Epithelial cell of prostate (primary cell): ENCODE measurements around the gene CHTF18.
A peak's percentile ranks its signal among the peaks of the same experiment; 100 is the strongest.

Experiments used
- DNase-seq: peaks from one replicate; pipeline ENCODE4 v3.0.0-alpha.2; 2011; ENCODE audit warnings: low read depth, low spot score
- H3K27ac ChIP-seq: fragments of 450-650 bp; 2 replicates; pipeline ENCODE4 v1.5.1; 2017; ENCODE audit warnings: mild to moderate bottlenecking

CHTF18 gene

DNA sequence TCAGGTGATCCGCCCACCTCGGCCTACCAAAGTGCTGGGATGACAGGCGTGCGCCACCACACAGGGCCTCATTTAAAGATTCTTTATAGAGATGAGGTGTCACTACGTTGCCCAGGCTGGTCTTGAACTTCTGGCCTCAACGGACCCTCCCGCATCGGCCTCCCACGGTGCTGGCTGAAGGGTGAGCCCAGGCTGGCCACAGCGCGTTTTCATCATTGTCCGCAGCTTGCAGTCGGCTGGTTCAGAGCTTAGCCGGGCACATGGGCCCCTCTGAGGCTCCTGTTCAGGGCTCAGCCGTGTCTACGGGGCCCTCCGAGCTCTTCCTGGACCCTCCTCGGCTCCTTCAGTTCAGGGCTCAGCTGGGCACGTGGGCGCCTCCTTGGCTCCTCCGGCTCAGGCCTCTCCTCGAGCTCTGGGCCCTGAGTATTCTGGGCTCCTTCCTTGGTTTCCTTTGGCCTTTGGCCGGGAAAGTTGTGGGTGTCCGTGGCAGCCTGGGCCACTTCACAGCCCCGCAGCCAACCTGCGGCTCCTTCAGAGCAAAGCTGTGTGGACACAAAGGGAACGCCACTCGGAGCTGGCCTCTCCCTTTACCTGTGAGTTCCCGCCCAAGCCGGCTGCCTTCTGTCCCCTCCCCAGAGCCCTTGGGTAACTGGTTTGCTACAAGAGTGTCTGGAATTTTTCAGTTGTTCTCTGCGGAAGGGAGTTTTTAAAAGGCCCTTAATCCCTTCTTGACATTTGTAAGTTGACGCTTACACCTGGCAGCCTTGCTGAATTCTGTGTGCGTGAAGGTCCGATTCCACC lies 29.1 kb upstream of the CHTF18 start:
- peak overlapping the region; percentile 27 for H3K27ac ChIP-seq
- DNase-seq = no peak

DNA sequence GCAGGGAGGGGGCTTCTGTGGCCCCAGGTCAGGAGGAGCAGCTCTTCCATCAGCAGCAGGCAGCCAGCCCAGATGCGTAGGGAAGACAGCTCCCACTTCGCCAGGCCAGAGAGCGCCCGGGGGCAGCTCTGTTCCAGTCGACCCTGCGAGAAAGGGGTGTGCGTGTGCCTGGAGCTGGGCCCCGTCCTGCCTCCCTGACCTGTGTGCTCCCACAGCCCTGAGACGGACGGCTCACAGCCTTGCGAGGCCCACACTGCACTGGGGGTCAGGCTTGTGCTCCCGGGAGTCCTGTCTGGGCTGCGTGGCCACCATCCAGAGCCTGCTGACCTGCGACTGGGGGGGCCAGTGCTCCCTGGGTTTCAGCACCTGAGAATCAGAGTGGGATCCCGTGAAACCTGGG lies 28.4 kb upstream of the CHTF18 start:
- no peak for DNase-seq
- peak overlapping the region; percentile 27 for H3K27ac ChIP-seq

DNA sequence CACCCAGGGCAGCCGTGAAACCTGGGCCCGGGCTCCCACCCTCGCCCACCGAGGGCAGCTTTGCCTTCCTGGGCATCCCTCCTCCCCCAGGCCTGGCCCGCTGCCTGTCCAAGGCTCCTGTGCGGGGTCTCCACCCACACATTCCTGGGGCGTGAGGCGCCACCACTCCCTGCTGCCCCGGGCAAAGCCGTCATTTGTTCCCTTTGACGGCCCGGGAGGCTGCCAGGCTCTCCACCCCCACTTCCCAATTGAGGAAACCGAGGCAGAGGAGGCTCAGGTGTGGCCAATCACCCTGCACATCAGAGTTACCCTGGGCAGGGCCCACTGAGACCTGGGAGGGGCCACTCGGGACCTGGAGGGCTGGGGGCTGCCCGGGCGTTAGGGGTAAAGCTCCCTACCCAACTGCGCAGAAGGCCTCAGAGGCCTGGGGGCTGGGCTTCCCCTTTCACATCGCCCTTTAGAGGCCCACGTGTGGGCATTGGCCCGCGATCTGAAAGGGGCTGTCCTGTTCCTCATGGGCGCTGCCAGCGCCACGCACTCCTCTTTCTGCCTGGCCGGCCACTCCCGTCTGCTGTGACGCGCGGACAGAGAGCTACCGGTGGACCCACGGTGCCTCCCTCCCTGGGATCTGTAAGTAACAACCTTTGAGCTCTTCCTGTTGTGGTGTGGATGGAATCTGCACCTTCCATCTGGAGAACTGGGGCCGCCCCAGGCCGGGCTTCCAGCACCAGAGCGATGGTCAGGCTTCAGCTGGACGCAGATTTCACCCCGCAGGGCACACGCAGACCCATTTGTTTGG lies 27.7 kb upstream of the CHTF18 start, which contains the start of gene MSLN:
Gene MSLN, plus strand, starts transcription at position 190 of the 799 bp plus-strand sequence. CDS start 1,947 bp downstream, outside the sequence.
- no peak for DNase-seq
- H3K27ac ChIP-seq = peak within 1 kb of the TSS; percentile 27

GRCh38 chr16:761625-762513 lies 26.6 kb upstream of the CHTF18 start:
- no peak for DNase-seq
- H3K27ac ChIP-seq = no peak overlapping the region

DNA sequence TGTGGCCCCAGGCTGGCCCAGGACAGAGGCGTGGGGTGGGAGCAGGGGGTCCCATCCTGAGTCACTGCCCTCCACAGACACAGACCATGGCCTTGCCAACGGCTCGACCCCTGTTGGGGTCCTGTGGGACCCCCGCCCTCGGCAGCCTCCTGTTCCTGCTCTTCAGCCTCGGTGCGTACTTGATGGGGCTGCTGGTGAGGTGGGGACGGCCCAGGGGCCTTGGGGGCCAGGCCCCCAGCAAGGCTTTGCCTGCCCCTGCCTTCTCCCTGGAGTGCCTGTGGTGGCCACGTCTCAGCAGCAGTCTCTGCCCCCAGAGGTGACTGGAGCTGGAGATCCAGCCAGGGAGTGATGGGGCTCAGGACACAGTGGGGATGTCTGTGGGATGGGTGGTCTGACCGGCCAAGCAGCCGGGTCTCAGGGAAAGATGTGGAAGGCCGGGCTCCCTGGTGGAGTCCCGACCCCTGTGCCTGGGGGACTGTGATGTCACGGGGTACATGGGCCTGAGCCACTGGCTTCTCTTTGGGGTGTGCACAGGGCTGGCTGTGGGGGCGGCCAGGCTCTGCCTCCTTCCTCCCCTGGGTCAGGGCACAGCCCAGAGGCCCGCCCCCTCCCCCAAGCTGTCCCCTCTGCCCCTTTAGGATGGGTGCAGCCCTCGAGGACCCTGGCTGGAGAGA lies 25.7 kb upstream of the CHTF18 start:
- no peak overlapping the region for H3K27ac ChIP-seq
- no peak for DNase-seq

GRCh38 chr16:763369-764183 lies 24.8 kb upstream of the CHTF18 start:
- H3K27ac ChIP-seq = no peak overlapping the region
- DNase-seq = no peak

GRCh38 chr16:764184-764750 lies 24.2 kb upstream of the CHTF18 start:
- no peak for DNase-seq

DNA sequence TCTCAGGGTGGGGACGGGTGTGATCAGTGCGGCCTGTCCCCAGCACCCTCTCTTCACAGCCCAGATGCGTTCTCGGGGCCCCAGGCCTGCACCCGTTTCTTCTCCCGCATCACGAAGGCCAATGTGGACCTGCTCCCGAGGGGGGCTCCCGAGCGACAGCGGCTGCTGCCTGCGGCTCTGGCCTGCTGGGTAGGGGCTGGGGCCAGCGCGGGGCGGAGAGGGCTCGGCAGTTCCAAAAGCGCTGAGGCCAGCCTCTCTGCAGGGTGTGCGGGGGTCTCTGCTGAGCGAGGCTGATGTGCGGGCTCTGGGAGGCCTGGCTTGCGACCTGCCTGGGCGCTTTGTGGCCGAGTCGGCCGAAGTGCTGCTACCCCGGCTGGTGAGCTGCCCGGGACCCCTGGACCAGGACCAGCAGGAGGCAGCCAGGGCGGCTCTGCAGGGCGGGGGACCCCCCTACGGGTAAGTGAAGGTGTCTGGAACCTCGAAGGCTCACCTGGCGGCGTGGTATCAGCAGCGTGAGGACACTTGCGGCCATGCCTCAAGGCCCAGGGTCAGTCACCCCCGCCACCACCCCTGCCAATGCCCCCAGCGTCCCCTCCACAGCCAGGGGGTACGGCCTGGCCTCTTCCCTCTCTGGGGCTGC lies 23.5 kb upstream of the CHTF18 start:
- no peak overlapping the region for H3K27ac ChIP-seq
- DNase-seq = no peak

More at GRCh38 chr16:764184-764750, 24.2 kb upstream of the CHTF18 start:
- no peak overlapping the region for H3K27ac ChIP-seq

- no peak overlapping the region for H3K27ac ChIP-seq
- no peak for DNase-seq
Observed at GRCh38 chr16:765488-765865, 22.9 kb upstream of the CHTF18 start.

DNA sequence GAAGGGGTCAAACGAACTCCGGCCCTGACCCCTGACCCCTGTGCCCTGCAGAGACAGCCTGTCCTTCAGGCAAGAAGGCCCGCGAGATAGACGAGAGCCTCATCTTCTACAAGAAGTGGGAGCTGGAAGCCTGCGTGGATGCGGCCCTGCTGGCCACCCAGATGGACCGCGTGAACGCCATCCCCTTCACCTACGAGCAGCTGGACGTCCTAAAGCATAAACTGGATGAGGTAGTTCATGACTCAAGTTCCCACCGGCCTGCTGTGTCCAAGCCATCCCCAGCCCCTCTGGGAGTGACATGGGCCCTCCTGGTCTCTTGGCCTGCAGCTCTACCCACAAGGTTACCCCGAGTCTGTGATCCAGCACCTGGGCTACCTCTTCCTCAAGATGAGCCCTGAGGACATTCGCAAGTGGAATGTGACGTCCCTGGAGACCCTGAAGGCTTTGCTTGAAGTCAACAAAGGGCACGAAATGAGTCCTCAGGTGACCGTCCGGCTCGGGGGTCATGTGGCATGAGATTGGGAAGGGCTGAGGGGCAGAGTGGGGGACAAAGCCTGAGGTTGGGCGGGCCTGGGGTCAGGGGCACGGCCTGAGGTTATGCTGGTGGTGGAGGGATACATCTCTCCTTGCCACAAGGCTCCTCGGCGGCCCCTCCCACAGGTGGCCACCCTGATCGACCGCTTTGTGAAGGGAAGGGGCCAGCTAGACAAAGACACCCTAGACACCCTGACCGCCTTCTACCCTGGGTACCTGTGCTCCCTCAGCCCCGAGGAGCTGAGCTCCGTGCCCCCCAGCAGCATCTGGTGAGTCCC lies 22.2 kb upstream of the CHTF18 start:
- no peak overlapping the region for H3K27ac ChIP-seq
- DNase-seq = no peak

GRCh38 chr16:766820-767640 lies 21.4 kb upstream of the CHTF18 start:
- DNase-seq = no peak
- no peak overlapping the region for H3K27ac ChIP-seq

GRCh38 chr16:767743-768235 lies 20.6 kb upstream of the CHTF18 start:
- no peak overlapping the region for H3K27ac ChIP-seq
- DNase-seq = no peak

DNA sequence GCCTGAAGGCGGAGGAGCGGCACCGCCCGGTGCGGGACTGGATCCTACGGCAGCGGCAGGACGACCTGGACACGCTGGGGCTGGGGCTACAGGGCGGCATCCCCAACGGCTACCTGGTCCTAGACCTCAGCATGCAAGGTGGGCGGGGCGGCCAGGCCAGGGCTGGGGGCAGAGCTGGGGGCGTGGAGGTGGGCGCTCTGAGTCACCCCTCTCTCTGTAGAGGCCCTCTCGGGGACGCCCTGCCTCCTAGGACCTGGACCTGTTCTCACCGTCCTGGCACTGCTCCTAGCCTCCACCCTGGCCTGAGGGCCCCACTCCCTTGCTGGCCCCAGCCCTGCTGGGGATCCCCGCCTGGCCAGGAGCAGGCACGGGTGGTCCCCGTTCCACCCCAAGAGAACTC lies 20.0 kb upstream of the CHTF18 start:
- DNase-seq = no peak
- H3K27ac ChIP-seq = no peak overlapping the region

DNA sequence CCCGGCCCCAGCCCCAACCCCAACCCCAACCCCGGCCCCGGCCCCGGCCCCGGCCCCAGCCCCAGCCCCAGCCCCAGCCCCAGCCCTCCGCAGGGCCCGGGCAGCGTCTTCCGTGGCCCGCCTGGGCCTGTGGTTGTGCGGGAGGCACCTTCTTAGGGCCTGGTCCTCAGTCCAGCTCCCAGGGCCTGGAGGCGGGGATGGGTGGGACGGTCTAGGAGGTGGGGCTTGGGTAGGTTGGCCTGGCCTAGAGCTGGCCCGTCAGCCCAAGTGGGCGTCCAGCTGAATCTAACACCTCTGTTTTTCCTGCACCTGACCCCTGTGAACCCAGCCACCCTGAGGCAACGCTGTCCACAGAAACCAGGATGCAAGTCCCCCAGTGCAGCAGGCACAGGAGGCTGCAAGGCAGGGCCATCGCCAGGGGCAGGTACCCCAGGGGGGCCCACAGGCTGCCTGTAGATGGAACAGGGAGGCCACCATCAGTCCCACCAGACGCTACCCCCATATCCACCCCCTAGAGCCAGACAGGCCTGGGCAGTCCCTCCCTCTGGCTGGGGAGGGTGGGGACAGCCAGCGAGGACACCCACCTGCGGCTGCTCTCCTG lies 19.1 kb upstream of the CHTF18 start:
- H3K27ac ChIP-seq = no peak overlapping the region

DNA sequence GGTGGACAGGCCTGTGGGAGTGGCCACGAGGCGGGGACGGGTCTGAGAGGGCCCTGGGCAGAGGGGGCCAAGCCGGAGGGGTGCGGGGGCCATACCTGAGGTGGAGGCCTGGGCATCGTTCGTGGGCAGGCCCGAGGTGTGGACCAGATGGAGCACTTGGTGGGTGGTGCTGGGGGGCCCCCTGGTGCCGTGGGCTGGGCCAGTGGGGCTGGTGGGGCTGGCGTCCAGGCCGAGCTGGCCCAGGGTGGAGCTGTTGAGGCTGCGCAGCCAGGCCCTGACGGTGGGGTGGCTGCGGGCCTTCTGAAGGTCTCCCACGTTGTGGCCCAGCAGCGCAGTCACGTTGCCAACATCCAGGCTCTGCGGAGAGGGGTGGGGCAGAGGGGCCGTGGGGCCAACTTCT lies 18.5 kb upstream of the CHTF18 start:
- no peak for DNase-seq
- no peak overlapping the region for H3K27ac ChIP-seq

More for the DNA sequence above, 19.1 kb upstream of the CHTF18 start:
- no peak for DNase-seq

GRCh38 chr16:770411-770810 lies 18.0 kb upstream of the CHTF18 start:
- no peak for DNase-seq
- H3K27ac ChIP-seq = no peak overlapping the region
